Measurements from ENCODE around the gene CR1L.
A peak's percentile ranks its signal among the peaks of the same experiment; 100 is the strongest.
"Not testable (repeated sequence)": the region's sequence is repeated elsewhere in the genome, so short reads cannot be mapped to it uniquely, and the experiment has no call there.

CR1L gene

GRCh38 chr1:207745839-207746767, 101.2 kb downstream of the CR1L start:
- DNase-seq (ENCODE audit: low spot score) = no peak

- DNase-seq (ENCODE audit: low spot score) = no peak
Measured at GRCh38 chr1:207747627-207748492, 102.9 kb downstream of the CR1L start.

- no peak for DNase-seq (ENCODE audit: low spot score)
Measured at GRCh38 chr1:207748737-207749528, 104.0 kb downstream of the CR1L start.

- no peak for DNase-seq (ENCODE audit: low spot score)
Measured at GRCh38 chr1:207750631-207751305, 105.8 kb downstream of the CR1L start.

GRCh38 chr1:207751463-207751789, 106.5 kb downstream of the CR1L start:
- not testable (repeated sequence) for DNase-seq (ENCODE audit: low spot score)

- DNase-seq (ENCODE audit: low spot score) = peak; percentile 94
Measured at GRCh38 chr1:207751790-207752455, 107.0 kb downstream of the CR1L start, which contains the start of gene CD46. Gene CD46 (plus strand): TSS chr1:207752054. CDS start chr1:207752213, 159 bp downstream.

GRCh38 chr1:207752456-207752998, 107.6 kb downstream of the CR1L start:
- DNase-seq (ENCODE audit: low spot score) = no peak

- no peak for DNase-seq (ENCODE audit: low spot score)
Measured at GRCh38 chr1:207753611-207754010, 108.7 kb downstream of the CR1L start.

GRCh38 chr1:207754011-207754410, 109.1 kb downstream of the CR1L start:
- no peak for DNase-seq (ENCODE audit: low spot score)

GRCh38 chr1:207754974-207755700, 110.2 kb downstream of the CR1L start:
- no peak for DNase-seq (ENCODE audit: low spot score)

- no peak for DNase-seq (ENCODE audit: low spot score)
Measured at GRCh38 chr1:207755846-207756693, 111.1 kb downstream of the CR1L start.

- DNase-seq (ENCODE audit: low spot score) = no peak
Measured at GRCh38 chr1:207762622-207763021, 117.7 kb downstream of the CR1L start.

- DNase-seq (ENCODE audit: low spot score) = no peak
Measured at GRCh38 chr1:207763091-207763490, 118.2 kb downstream of the CR1L start.

GRCh38 chr1:207763972-207764371, 119.0 kb downstream of the CR1L start:
- DNase-seq (ENCODE audit: low spot score) = no peak

- no peak for DNase-seq (ENCODE audit: low spot score)
Measured at GRCh38 chr1:207766569-207766968, 121.6 kb downstream of the CR1L start.

GRCh38 chr1:207770514-207770913, 125.6 kb downstream of the CR1L start:
- not testable (repeated sequence) for DNase-seq (ENCODE audit: low spot score)
